K562 (cell line): ENCODE results near the gene GGACT. TPM values are rescaled to one million over a fixed set of nuclear protein-coding genes. Genes with fewer than 3 reads are reported as not detected.

Source experiments
- ATAC-seq: fragments of 200-7000 bp; cut with Tn5 transposase; 3 replicates; pipeline ENCODE4 v1.9.1; 2020; ENCODE audit warnings: moderate library complexity
- BruUV-seq: library from RNA; stranded (reverse); fragments of 400-500 nt; replicated peaks from 2 replicates; lab custom pipeline; 2021; lab: Mats Ljungman, UMichigan
- CTCF ChIA-PET: fragments of 300-600 bp; formaldehyde crosslinking; extraction: SDS; loops from one replicate; lab custom pipeline; 2021; ENCODE audit warnings: low intra/inter-chr PET ratio; lab: Yijun Ruan, JAX
- POLR2A ChIA-PET: fragments of 300-600, 350-650 bp; sonication (Branson Sonifier 250); formaldehyde crosslinking; extraction: SDS; loops from one replicate; lab custom pipeline; 2021; ENCODE audit warnings: antibody characterized with exemption, inconsistent platforms; lab: Yijun Ruan, JAX
- DNase-seq, 4 experiments: peaks; one replicate each; pipeline versions ENCODE4 v3.0.0 to v3.0.0-alpha.2; 2011 to 2018; ENCODE audit warnings: low spot score in 3 of 4, mixed read lengths in 3 of 4; ENCODE audit errors: extremely low read depth in 1 of 4
- FAIRE-seq: peaks from 2 replicates; lab custom pipeline; 2011; peaks lifted over from hg19 to GRCh38; lab: Jason Lieb, UNC
- H2AFZ ChIP-seq: 2 replicates; pipeline ENCODE4 v1.6.0; 2011; ENCODE audit warnings: low read depth, low read length, control low read depth, inconsistent platforms
- H3K27ac ChIP-seq: fragments of 200-600 bp; 3 replicates; pipeline ENCODE4 v1.8.0; 2011; ENCODE audit warnings: low read depth, mild to moderate bottlenecking, control low read depth, inconsistent platforms, low read length, moderate library complexity, mixed read lengths; ENCODE audit errors: extremely low read depth
- H3K27me3 ChIP-seq, 2 experiments: fragments of 300-600 bp in 1 of 2; 2 replicates in 1 of 2; 3 replicates in 1 of 2; pipeline versions ENCODE4 v1.6.0 to v1.8.0; 2011; ENCODE audit warnings: inconsistent platforms in 2 of 2, low read length in 2 of 2, mild to moderate bottlenecking in 1 of 2, mixed read lengths in 1 of 2, moderate library complexity in 1 of 2; ENCODE audit not compliant: control insufficient read depth in 2 of 2, insufficient read depth in 2 of 2
- H3K36me3 ChIP-seq: fragments of 300-600 bp; 3 replicates; pipeline ENCODE4 v1.8.0; 2011; ENCODE audit warnings: mild to moderate bottlenecking, low read length, inconsistent platforms; ENCODE audit not compliant: control insufficient read depth, insufficient read depth
- H3K4me1 ChIP-seq, 2 experiments: fragments of 200-600 bp in 1 of 2; replicated peaks in 1 of 2; 2 replicates in 1 of 2; 3 replicates in 1 of 2; pipeline versions ENCODE4 v1.5.1 to v1.8.0; 2011; ENCODE audit warnings: inconsistent platforms in 2 of 2, low read length in 2 of 2, mild to moderate bottlenecking in 1 of 2, mixed read lengths in 1 of 2, moderate library complexity in 1 of 2; ENCODE audit not compliant: control insufficient read depth in 2 of 2, insufficient read depth in 2 of 2
- H3K4me2 ChIP-seq: 2 replicates; pipeline ENCODE4 v1.6.1; 2011; ENCODE audit warnings: low read length, control low read depth, inconsistent platforms, mixed read lengths; ENCODE audit not compliant: insufficient read depth
- H3K4me3 ChIP-seq: fragments of 200-600 bp; sonication (generic), shearing (Covaris generic); 2 replicates; pipeline ENCODE4 v1.5.1; 2016; ENCODE audit warnings: control low read depth, inconsistent platforms
- H3K79me2 ChIP-seq: fragments of 200-600 bp; 3 replicates; pipeline ENCODE4 v1.8.0; 2011; ENCODE audit warnings: low read length, inconsistent platforms; ENCODE audit not compliant: control insufficient read depth, insufficient read depth
- H3K9ac ChIP-seq, 2 experiments: 2 replicates each; pipeline versions ENCODE4 v1.6.0 to v1.6.1; 2011; ENCODE audit warnings: low read depth in 2 of 2, low read length in 2 of 2, control low read depth in 1 of 2, inconsistent platforms in 1 of 2, mild to moderate bottlenecking in 1 of 2, mixed read lengths in 1 of 2; ENCODE audit not compliant: insufficient read depth in 1 of 2
- H3K9me1 ChIP-seq: one replicate; pipeline ENCODE4 v1.6.0; 2011; ENCODE audit warnings: inconsistent platforms, mild to moderate bottlenecking, low read length, moderate library complexity; ENCODE audit not compliant: control insufficient read depth, insufficient read depth
- H3K9me3 ChIP-seq: replicated peaks from 2 replicates; pipeline ENCODE4 v1.5.1; 2011; ENCODE audit warnings: low read depth, low read length, inconsistent platforms; ENCODE audit not compliant: control insufficient read depth, insufficient read depth
- H4K20me1 ChIP-seq: replicated peaks from 2 replicates; pipeline ENCODE4 v1.6.1; 2011; ENCODE audit warnings: low read length, inconsistent platforms, mixed read lengths; ENCODE audit not compliant: control insufficient read depth, insufficient read depth
- MAFK ChIP-seq: IDR thresholded peaks from 2 replicates; pipeline ENCODE4 v1.6.1; 2011; ENCODE audit warnings: low read length, improper control_type of control experiment
- NFIC ChIP-seq: fragments of 450-650 bp; IDR thresholded peaks from 2 replicates; pipeline ENCODE4 v1.6.1; 2017; ENCODE audit warnings: mild to moderate bottlenecking, inconsistent platforms
- SIN3A ChIP-seq, 2 experiments: fragments of 150-350 bp in 1 of 2; IDR thresholded peaks; 2 replicates each; pipeline ENCODE4 v1.6.1; 2011 to 2016; ENCODE audit warnings: borderline replicate concordance in 2 of 2, low read depth in 2 of 2, low read length in 2 of 2, mild to moderate bottlenecking in 2 of 2, moderate library complexity in 2 of 2; ENCODE audit not compliant: control insufficient read depth in 1 of 2
- WGBS: fragments of 100-300 bp; shearing (Covaris generic); methylation state at CpG from one replicate; pipeline ENCODE4 v1.1.6; 2016; ENCODE audit warnings: low coverage, mixed read lengths; ENCODE audit not compliant: insufficient coverage; ENCODE audit errors: missing lambda C conversion rate; 5-methylcytosine and 5-hydroxymethylcytosine counted together
- in situ Hi-C: fragments of 300-500 bp; cut with MboI; formaldehyde crosslinking; loops from 4 replicates; pipeline ENCODE4 v1.15.0; 2018; ENCODE audit warnings: inconsistent platforms, mixed read lengths
- intact Hi-C: fragments of 100-400 bp; cut with micrococcal nuclease; formaldehyde crosslinking; loops from 2 replicates; pipeline ENCODE4 v1.14.2; 2022
- polyA plus RNA-seq, 8 experiments: library from polyadenylated mRNA; depleted of rRNA in 4 of 8; stranded (reverse) in 5 of 8; unstranded in 3 of 8; fragments of >200 nt; fragmentation: Nextera tagmentation in 2 of 8; fragmentation: Illumina TruSeq in 1 of 8; extraction: Ambion mirVana in 2 of 8; extraction: Trizol in 1 of 8; gene quantifications; 2 replicates each; pipeline versions ENCODE4 v1.2.1 to v1.2.3, GENCODE V29; 2011 to 2014; ENCODE audit warnings: inconsistent platforms in 1 of 8, missing spikeins in 1 of 8
- total RNA-seq, 7 experiments: library from RNA; depleted of rRNA in 6 of 7; stranded (reverse); fragments of >200 nt in 6 of 7; fragmentation: Illumina TruSeq in 2 of 7; extraction: Trizol in 2 of 7; gene quantifications; 2 replicates each; pipeline versions ENCODE4 v1.2.1 to v1.2.3, GENCODE V29; 2011 to 2021; ENCODE audit warnings: low replicate concordance in 1 of 7

GGACT gene
- total and polyA plus RNA-seq, 9 of the 15 experiments (the other 6 are each of a cell fraction or from before 2014, with no cell fraction given), result 0.20 to 3.2 (median 1.7) TPM

DNA sequence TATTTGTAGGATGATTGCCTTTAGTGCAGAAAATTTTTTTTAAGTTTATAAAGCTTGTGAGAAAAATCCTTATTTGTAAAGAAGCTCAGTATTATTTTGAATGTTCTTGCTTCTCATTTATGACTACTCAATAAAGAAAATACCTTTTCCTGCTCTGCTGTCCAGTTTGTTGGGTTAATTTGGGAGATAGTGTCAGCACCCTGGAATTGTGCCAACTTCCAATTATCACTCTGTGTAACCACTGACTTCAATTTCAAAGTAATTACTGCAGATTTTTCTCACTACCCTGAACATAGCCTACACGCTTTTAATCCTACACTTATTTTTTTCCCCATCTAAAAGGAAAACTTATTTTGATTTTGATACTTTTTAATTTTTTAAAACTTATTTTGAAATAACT, 93.1 kb downstream of the GGACT start:
- no peaks in the 10 kb centered on the region for H3K79me2 ChIP-seq
- H3K27ac ChIP-seq, result no peak overlapping the region
- no peak overlapping the region for H2AFZ ChIP-seq
- no peaks in the 10 kb centered on the region for H3K36me3 ChIP-seq
- no peak overlapping the region for H3K4me2 ChIP-seq
- no peak for FAIRE-seq
- WGBS, result 17% methylated on average over 1 of the region's 1 CpG
- ChIA-PET POLR2A (no interaction called here), CTCF (no interaction called here)
- H4K20me1 ChIP-seq, result no peaks in the 10 kb centered on the region
- in situ Hi-C loops, result no loop called here
- no peaks in the 10 kb centered on the region for H3K9me3 ChIP-seq
- H3K4me1 ChIP-seq, result no peaks in the 10 kb centered on the region
- TF ChIP-seq NFIC, result peak; percentile 81
- no peak for TF ChIP-seq MAFK
- BruUV-seq, result no TSS peak
- no peaks in the 10 kb centered on the region for H3K27me3 ChIP-seq
- no peak for ATAC-seq
- no peak overlapping the region for H3K9ac ChIP-seq
- peak in 1 of 4 experiments; percentile 9 for DNase-seq
- H3K4me3 ChIP-seq, result no peak overlapping the region
- intact Hi-C loops, result no loop called here
- no peaks in the 10 kb centered on the region for H3K9me1 ChIP-seq

DNA sequence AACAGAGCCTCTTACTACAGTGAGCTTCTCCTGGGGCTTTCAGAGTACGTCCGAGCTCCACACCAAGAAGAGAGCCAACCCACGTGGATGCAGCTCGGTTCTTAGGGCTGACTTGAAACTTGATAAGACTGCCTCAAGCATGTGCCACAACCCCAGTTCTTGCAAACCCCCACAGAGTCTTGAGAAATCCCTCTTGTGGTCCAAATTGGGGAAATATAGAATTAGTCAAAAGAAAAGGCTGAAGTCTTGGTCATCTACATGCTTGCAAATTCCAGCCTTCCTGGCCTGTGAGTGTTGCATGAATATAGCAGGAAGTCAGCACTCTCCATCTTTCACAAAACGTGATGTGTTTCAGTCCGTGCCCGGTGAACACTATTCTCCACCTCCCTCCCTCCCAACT, 95.2 kb downstream of the GGACT start:
- POLR2A ChIA-PET, result no interaction called here
- in situ Hi-C loops (no loop called here), intact Hi-C loops (no loop called here)
- no peak for TF ChIP-seq SIN3A (IDR thresholded peaks at IDR 0.05; ENCODE audit: borderline replicate concordance in 2 of 2, control insufficient read depth in 1 of 2, low read depth in 2 of 2, low read length in 2 of 2)
- no peak overlapping the region for H3K9ac ChIP-seq
- no peaks in the 10 kb centered on the region for H3K79me2 ChIP-seq
- no peaks in the 10 kb centered on the region for H3K9me3 ChIP-seq
- 20% methylated on average over 7 of the region's 7 CpGs for WGBS
- H3K4me2 ChIP-seq, result no peak overlapping the region
- no peak for DNase-seq
- H3K27ac ChIP-seq, result no peak overlapping the region
- H3K27me3 ChIP-seq, result no peaks in the 10 kb centered on the region
- no peak overlapping the region for H3K4me3 ChIP-seq
- H3K36me3 ChIP-seq, result no peaks in the 10 kb centered on the region
- BruUV-seq, result no TSS peak
- H2AFZ ChIP-seq, result no peak overlapping the region
- CTCF ChIA-PET, result no interaction called here
- H4K20me1 ChIP-seq, result no peaks in the 10 kb centered on the region
- no peak for FAIRE-seq
- no peaks in the 10 kb centered on the region for H3K4me1 ChIP-seq
- H3K9me1 ChIP-seq, result no peaks in the 10 kb centered on the region
- ATAC-seq, result no peak
